Endothelial cell of umbilical vein (primary cell): ENCODE measurements around the gene KPNA1.

Experiments used
- JUN ChIP-seq: IDR thresholded peaks from 2 replicates; pipeline ENCODE4 v1.6.1; 2011; ENCODE audit warnings: borderline replicate concordance, low read depth; ENCODE audit not compliant: insufficient read length, insufficient read depth
- POLR2A ChIP-seq: IDR thresholded peaks from 2 replicates; pipeline ENCODE4 v1.6.1; 2012; ENCODE audit warnings: low read depth, mild to moderate bottlenecking, control low read depth, low read length
- TF ChIP-seq, protein P1 (sequence below), 2 donors: IDR thresholded peaks; 1 replicate in 1 of 2; 2 replicates in 1 of 2; pipeline ENCODE4 v1.5.1; 2011; ENCODE audit warnings: low read length in 2 of 2, mild to moderate bottlenecking in 2 of 2, moderate library complexity in 2 of 2, control low read depth in 1 of 2, inconsistent platforms in 1 of 2, low read depth in 1 of 2; ENCODE audit not compliant: insufficient read depth in 1 of 2; ENCODE audit errors: extremely low read depth in 1 of 2
- TF ChIP-seq, protein P2 (sequence below): IDR thresholded peaks from 2 replicates; pipeline ENCODE4 v1.6.1; 2011; ENCODE audit not compliant: insufficient read depth, insufficient read length

DNA sequence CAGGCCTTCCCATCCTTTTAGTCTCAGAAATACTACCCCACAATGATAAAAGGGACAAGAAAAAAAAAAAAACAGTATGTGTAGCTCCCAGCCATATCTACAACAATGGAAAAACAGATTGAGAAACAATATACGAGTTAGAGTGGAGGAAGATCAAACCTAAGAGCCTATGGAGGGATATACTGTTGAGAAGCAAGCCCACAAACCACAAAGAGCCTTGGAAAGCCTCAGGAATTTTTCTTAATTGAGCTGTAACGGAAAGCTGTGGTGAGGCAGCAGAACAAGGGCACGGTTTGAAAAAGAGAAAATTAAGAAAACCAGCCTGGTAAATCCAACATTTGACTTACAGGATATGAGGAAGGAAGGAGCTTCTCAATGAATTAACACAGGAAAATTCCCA, 21.4 kb downstream of the KPNA1 start:
- TF ChIP-seq, protein P1, sequence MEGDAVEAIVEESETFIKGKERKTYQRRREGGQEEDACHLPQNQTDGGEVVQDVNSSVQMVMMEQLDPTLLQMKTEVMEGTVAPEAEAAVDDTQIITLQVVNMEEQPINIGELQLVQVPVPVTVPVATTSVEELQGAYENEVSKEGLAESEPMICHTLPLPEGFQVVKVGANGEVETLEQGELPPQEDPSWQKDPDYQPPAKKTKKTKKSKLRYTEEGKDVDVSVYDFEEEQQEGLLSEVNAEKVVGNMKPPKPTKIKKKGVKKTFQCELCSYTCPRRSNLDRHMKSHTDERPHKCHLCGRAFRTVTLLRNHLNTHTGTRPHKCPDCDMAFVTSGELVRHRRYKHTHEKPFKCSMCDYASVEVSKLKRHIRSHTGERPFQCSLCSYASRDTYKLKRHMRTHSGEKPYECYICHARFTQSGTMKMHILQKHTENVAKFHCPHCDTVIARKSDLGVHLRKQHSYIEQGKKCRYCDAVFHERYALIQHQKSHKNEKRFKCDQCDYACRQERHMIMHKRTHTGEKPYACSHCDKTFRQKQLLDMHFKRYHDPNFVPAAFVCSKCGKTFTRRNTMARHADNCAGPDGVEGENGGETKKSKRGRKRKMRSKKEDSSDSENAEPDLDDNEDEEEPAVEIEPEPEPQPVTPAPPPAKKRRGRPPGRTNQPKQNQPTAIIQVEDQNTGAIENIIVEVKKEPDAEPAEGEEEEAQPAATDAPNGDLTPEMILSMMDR (IDR thresholded peaks at IDR 0.05; ENCODE audit: extremely low read depth in 1 of 2, insufficient read depth in 1 of 2, low read depth in 1 of 2, low read length in 2 of 2) = no peak
- TF ChIP-seq, protein P2, sequence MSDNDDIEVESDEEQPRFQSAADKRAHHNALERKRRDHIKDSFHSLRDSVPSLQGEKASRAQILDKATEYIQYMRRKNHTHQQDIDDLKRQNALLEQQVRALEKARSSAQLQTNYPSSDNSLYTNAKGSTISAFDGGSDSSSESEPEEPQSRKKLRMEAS = no peak
- TF ChIP-seq JUN = no peak
- TF ChIP-seq POLR2A = no peak
